ENCODE data around the gene RSPH4A. TPM values are rescaled to one million over a fixed set of nuclear protein-coding genes. Genes with fewer than 3 reads are reported as not detected.
A peak's percentile ranks its signal among the peaks of the same experiment; 100 is the strongest.
"Not testable (repeated sequence)": the region's sequence is repeated elsewhere in the genome, so short reads cannot be mapped to it uniquely, and the experiment has no call there.

Gene RSPH4A
- total RNA-seq, 2 experiments from 2014 or later, result 0.11 TPM; not detected in 1

DNA sequence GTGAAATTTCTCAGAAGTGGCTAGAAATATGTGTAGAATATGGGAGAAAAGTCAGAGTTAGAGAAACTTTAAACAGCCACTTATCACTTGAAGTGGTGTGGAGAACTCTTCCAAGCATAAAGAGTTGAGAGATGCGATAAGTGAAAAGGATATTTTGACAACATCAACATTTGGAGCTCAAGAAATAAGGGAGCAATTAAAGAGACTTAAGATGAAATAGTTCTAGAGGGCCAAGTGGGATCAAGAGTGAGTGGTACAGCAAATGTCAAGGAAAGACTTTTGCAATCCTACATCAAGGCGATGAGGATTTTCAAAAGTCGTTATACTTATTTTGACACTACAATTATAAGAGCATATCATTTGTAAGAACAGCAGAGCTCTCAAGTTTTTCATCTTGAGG, 9.6 kb downstream of the RSPH4A start:
- Mint-ChIP-seq H3K27me3 (no peaks in the 10 kb centered on the region), H3K9me3 (ENCODE audit: low read depth) (no peaks in the 10 kb centered on the region), H3K27ac (no peak overlapping the region), H3K36me3 (ENCODE audit: low read depth) (no peaks in the 10 kb centered on the region), H3K4me3 (no peak overlapping the region), H3K4me1 (no peaks in the 10 kb centered on the region)
- intact Hi-C loops (cut with DNase I, micrococcal nuclease), result no loop called here
- no peak for ATAC-seq
- ChIA-PET POLR2A (no interaction called here), CTCF (interaction anchor here (1.0 kb wide), 1 partner anchor 9 kb away, joined by 5 read pairs; no protein-coding TSS in a partner anchor)
- no peak for DNase-seq

DNA sequence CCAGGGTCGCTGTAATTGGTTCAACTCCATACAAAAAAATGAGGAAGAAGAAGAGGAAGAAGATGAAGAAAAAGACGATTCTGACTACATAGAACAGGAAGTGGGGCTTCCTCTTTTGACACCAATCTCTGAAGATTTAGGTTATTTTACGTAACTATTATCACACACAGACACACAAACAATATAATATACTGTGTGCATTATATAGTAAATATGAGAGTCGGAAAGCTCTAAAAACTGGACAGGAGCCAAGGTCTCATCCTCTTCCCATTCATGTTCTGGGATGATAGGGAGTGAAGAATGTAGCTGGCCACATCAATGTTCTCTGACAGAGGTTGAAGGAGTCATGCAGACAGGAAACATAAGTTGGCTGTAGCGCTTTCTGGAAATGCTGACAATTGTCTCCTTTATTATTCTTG, 13.3 kb downstream of the RSPH4A start:
- no peak for DNase-seq
- ChIA-PET POLR2A (interaction anchor here (0.5 kb wide), 1 partner anchor 39 kb away, joined by 3 read pairs; the partner anchor contains the start of gene ZUP1), CTCF (interaction anchor here (1.0 kb wide), 1 partner anchor 69 kb away, joined by 4 read pairs; no protein-coding TSS in a partner anchor)

DNA sequence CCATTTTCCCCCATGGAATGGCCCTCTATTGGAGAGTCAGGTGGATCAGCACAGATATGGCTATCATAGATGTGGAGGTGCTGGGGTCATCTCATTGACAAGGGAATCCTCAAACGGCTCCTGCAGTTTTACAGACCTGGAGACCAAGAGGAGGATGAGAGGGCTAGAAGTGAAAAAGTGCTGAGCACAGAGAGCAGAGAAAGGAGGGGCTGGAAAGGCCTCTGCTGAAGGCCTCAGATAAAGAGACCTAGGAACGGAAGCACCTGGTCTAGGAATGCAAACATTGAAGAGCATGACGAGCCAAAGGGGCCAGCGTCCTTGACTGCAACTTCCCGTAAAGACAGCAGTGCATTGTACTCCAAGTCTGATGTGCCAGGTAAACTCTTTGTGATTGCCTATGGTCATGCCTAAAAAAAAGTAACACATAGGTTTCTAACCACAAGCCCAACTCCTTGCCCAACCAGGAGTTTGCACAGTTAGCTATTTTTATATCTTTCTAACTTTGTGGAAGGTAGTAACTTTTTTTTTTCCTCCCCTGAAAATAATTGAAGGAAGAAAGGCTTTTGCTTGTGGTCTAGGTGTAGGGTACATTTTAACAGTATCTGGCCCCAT, 15.2 kb downstream of the RSPH4A start:
- intact Hi-C loops (cut with DNase I, micrococcal nuclease), result loop anchor here in 1 of 2 experiments (10.0 kb wide), 1 partner anchor 213 kb away; no protein-coding TSS in a partner anchor
- CTCF ChIA-PET, result no interaction called here
- DNase-seq (no peak), ATAC-seq (no peak)
- H3K36me3 Mint-ChIP-seq (ENCODE audit: low read depth), result peaks cover 17% of the 10 kb centered on the region
- no peak overlapping the region for H3K27ac Mint-ChIP-seq
- no peaks in the 10 kb centered on the region for H3K9me3 Mint-ChIP-seq (ENCODE audit: low read depth)
- H3K27me3 Mint-ChIP-seq, result no peaks in the 10 kb centered on the region
- POLR2A ChIA-PET, result no interaction called here
- no peak overlapping the region for H3K4me3 Mint-ChIP-seq
- H3K4me1 Mint-ChIP-seq, result peaks cover 2% of the 10 kb centered on the region

More for the DNA sequence above, 13.3 kb downstream of the RSPH4A start:
- no peak for ATAC-seq
- H3K36me3 Mint-ChIP-seq (ENCODE audit: low read depth), result peaks cover 10% of the 10 kb centered on the region
- intact Hi-C loops (cut with DNase I, micrococcal nuclease), result no loop called here
- H3K27ac Mint-ChIP-seq, result no peak overlapping the region
- H3K27me3 Mint-ChIP-seq, result no peaks in the 10 kb centered on the region
- H3K9me3 Mint-ChIP-seq (ENCODE audit: low read depth), result no peaks in the 10 kb centered on the region
- H3K4me3 Mint-ChIP-seq, result no peak overlapping the region
- H3K4me1 Mint-ChIP-seq, result no peaks in the 10 kb centered on the region

DNA sequence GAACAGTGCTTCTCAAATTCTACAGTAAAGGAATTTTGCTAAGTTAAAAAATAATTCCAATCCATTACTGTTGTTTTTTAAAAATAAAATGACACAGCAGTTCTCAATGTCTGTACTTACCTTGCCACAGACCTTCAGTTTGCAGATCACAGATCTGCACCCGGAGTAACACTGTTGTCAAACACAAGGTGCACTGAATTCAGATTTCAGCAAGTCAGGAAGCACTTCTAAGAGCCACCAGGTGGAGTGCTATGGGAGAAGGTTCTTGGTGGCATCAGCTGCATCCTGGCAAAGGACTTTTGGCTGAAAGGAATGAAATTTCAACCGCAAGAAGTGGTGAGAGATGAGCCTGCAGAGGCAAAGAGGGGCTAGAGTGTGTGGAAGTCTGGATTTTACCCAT, 17.4 kb downstream of the RSPH4A start:
- H3K4me3 Mint-ChIP-seq, result no peak overlapping the region
- DNase-seq, result no peak
- peaks cover 24% of the 10 kb centered on the region for H3K36me3 Mint-ChIP-seq (ENCODE audit: low read depth)
- H3K27me3 Mint-ChIP-seq, result no peaks in the 10 kb centered on the region
- no peaks in the 10 kb centered on the region for H3K9me3 Mint-ChIP-seq (ENCODE audit: low read depth)
- ChIA-PET CTCF (interaction anchor here (1.1 kb wide), 1 partner anchor 34 kb away, joined by 3 read pairs; no protein-coding TSS in a partner anchor), POLR2A (no interaction called here)
- peak; percentile 47 for ATAC-seq
- no peak overlapping the region for H3K27ac Mint-ChIP-seq
- H3K4me1 Mint-ChIP-seq, result peaks cover 2% of the 10 kb centered on the region
- intact Hi-C loops (cut with DNase I, micrococcal nuclease), result loop anchor here in 1 of 2 experiments (10.0 kb wide), 1 partner anchor 211 kb away; no protein-coding TSS in a partner anchor

DNA sequence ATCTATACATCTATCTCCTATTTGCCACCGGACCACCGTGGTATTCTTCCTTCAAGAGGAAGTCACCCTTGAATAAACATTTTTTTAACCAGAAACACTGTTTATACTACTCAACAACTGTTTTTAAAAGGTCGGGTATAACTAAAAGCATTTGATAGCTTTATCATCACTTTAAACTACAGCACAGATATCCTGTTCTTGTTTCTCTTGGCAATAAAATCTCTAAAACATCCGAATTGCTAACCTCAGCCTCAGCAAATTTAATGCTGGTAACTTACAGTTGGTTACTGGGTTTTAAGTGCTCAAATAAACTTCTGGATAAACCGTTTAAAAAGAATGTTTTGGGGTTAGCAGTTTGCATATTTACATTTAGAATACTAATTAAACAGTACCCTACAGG, 31.9 kb downstream of the RSPH4A start:
- Mint-ChIP-seq H3K4me1 (peaks cover 6% of the 10 kb centered on the region), H3K27ac (no peak overlapping the region), H3K9me3 (ENCODE audit: low read depth) (no peaks in the 10 kb centered on the region), H3K27me3 (no peaks in the 10 kb centered on the region), H3K4me3 (no peak overlapping the region), H3K36me3 (ENCODE audit: low read depth) (peaks cover 33% of the 10 kb centered on the region)
- no peak for ATAC-seq
- ChIA-PET POLR2A (no interaction called here), CTCF (interaction anchor here (1.2 to 3.1 kb wide), 6 partner anchors 13 to 430 kb away, joined by 3 to 16 read pairs (median 4); no protein-coding TSS in a partner anchor)
- intact Hi-C loops (cut with DNase I, micrococcal nuclease), result no loop called here
- DNase-seq, result no peak

DNA sequence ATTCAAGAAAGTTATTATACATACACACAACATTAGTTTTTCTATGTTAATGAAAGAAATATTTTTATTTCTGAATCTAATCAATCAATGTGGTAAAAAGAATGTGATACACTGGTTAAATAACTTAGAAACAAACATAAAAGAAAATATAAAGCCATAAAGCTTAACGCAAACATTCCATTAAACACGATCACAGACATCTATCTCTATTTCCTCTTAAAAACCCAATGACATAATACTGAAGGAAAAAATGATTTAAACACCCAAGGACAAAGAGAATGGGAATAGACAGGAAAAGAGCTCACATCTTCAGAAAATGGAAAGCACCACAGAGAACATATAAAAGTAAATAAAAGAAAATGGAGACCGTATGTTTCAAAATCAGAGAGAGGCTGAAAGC, 32.9 kb downstream of the RSPH4A start:
- intact Hi-C loops (cut with DNase I, micrococcal nuclease), result no loop called here
- H3K27me3 Mint-ChIP-seq, result no peaks in the 10 kb centered on the region
- no peak overlapping the region for H3K4me3 Mint-ChIP-seq
- peaks cover 6% of the 10 kb centered on the region for H3K4me1 Mint-ChIP-seq
- no peak overlapping the region for H3K27ac Mint-ChIP-seq
- H3K36me3 Mint-ChIP-seq (ENCODE audit: low read depth), result peaks cover 24% of the 10 kb centered on the region
- no peaks in the 10 kb centered on the region for H3K9me3 Mint-ChIP-seq (ENCODE audit: low read depth)
- DNase-seq (no peak), ATAC-seq (no peak)
- POLR2A ChIA-PET, result no interaction called here
- CTCF ChIA-PET, result interaction anchor here (0.6 to 1.8 kb wide), 7 partner anchors 14 to 480 kb away, joined by 3 to 6 read pairs (median 3); no protein-coding TSS in a partner anchor

DNA sequence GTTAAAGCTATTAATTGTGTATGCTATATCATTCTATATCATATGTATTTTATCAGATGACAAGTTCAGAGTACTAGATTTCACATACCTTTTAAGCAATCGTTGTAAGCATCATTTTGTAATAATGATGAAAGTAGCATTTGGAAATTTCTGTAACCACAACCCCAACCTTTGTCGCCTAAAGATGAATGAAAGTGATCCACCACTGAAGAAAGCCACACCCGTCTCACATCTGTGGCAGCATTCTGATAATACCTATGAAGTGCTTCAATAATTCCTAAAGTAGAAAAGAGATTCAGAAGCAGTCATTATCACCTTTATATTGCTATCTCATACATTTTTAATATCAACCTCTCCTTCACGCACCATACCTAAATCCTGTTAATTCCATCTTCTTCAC, 35.6 kb downstream of the RSPH4A start:
- no peak overlapping the region for H3K27ac Mint-ChIP-seq
- peaks cover 25% of the 10 kb centered on the region for H3K36me3 Mint-ChIP-seq (ENCODE audit: low read depth)
- no peak for DNase-seq
- H3K4me1 Mint-ChIP-seq, result peaks cover 6% of the 10 kb centered on the region
- H3K9me3 Mint-ChIP-seq (ENCODE audit: low read depth), result no peaks in the 10 kb centered on the region
- no peak overlapping the region for H3K4me3 Mint-ChIP-seq
- POLR2A ChIA-PET, result no interaction called here
- H3K27me3 Mint-ChIP-seq, result no peaks in the 10 kb centered on the region
- intact Hi-C loops (cut with DNase I, micrococcal nuclease), result no loop called here
- CTCF ChIA-PET, result no interaction called here
- ATAC-seq, result no peak

DNA sequence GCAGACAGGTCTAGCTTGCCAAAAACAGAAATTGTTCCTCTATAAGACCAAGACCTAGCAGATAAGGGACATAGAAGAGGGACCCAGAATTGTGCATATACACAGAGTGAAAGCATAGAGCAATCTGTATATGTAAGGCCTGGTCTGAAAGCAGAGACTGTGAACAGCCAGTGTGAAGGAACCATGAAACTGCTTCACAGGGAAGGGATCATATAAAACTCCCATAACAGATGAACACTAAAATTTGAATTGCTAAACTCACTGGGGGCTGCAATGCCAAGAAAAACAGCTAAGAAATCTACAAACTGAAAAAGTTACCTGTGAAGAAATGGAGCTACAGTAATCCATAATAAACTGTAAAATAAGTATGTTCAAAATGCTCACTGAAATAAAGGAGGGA, 45.3 kb downstream of the RSPH4A start:
- intact Hi-C loops (cut with DNase I, micrococcal nuclease), result loop anchor here in 1 of 2 experiments (10.0 kb wide), 1 partner anchor 387 kb away; the partner anchor contains the start of gene TSPYL1
- Mint-ChIP-seq H3K4me1 (peaks cover 41% of the 10 kb centered on the region), H3K27me3 (no peaks in the 10 kb centered on the region), H3K4me3 (no peak overlapping the region), H3K27ac (no peak overlapping the region), H3K36me3 (ENCODE audit: low read depth) (peaks cover 42% of the 10 kb centered on the region), H3K9me3 (ENCODE audit: low read depth) (no peaks in the 10 kb centered on the region)
- DNase-seq (no peak), ATAC-seq (no peak)
- POLR2A ChIA-PET, result no interaction called here
- CTCF ChIA-PET, result interaction anchor here (0.6 to 2.4 kb wide), 3 partner anchors 14 to 419 kb away, joined by 3 to 16 read pairs (median 3); no protein-coding TSS in a partner anchor

DNA sequence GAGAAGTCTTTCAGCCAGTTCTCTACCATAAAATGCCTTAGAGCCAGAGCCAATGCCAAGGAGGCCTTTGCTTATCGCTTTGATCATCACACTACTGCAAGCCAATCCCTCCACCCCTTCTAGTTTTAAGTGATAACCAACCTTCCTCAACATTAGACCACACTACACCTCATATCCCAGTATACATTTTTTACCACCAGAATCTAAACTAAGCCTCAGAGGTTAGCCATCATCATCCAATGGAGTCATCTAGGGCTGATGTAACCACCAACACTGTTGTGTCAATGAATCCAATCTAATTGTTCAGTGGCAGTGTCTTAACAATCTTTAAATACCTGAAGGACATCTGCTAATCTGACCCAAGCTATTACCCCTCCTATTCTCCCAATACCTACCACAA, 45.9 kb downstream of the RSPH4A start:
- ChIA-PET POLR2A (no interaction called here), CTCF (interaction anchor here (2.4 kb wide), 1 partner anchor 15 kb away, joined by 16 read pairs; no protein-coding TSS in a partner anchor)
- peaks cover 40% of the 10 kb centered on the region for H3K36me3 Mint-ChIP-seq (ENCODE audit: low read depth)
- DNase-seq, result no peak
- H3K27me3 Mint-ChIP-seq, result no peaks in the 10 kb centered on the region
- H3K4me1 Mint-ChIP-seq, result peaks cover 46% of the 10 kb centered on the region
- ATAC-seq, result peak; percentile 86
- H3K27ac Mint-ChIP-seq, result peak overlapping the region; percentile 14
- no peak overlapping the region for H3K4me3 Mint-ChIP-seq
- no peaks in the 10 kb centered on the region for H3K9me3 Mint-ChIP-seq (ENCODE audit: low read depth)
- intact Hi-C loops (cut with DNase I, micrococcal nuclease), result loop anchor here in 1 of 2 experiments (10.0 kb wide), 1 partner anchor 387 kb away; the partner anchor contains the start of gene TSPYL1

DNA sequence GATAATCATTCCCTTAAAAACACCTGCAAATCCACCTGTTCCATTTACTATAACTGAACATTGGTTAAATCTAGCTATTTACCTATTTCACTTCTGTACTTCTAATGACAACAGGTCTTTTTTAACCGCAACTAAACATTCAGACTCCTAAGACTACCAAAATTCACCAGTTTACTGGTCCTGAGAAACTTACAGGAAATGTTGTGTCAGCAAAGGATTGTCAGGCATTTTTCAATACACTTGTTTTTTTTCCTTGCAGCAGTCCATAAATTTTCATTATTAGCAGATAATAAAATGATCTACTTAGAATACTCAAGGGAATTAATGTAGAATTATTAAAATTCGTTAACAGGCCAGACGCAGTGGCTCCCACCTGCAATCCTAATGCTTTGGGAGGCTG, 47.0 kb downstream of the RSPH4A start:
- no peak for ATAC-seq
- no peak overlapping the region for H3K4me3 Mint-ChIP-seq
- no peaks in the 10 kb centered on the region for H3K27me3 Mint-ChIP-seq
- H3K36me3 Mint-ChIP-seq (ENCODE audit: low read depth), result peaks cover 38% of the 10 kb centered on the region
- peaks cover 50% of the 10 kb centered on the region for H3K4me1 Mint-ChIP-seq
- no peaks in the 10 kb centered on the region for H3K9me3 Mint-ChIP-seq (ENCODE audit: low read depth)
- H3K27ac Mint-ChIP-seq, result peak overlapping the region; percentile 67
- intact Hi-C loops (cut with DNase I, micrococcal nuclease), result loop anchor here in 1 of 2 experiments (10.0 kb wide), 1 partner anchor 389 kb away; the partner anchor contains the start of gene TSPYL1
- ChIA-PET CTCF (no interaction called here), POLR2A (no interaction called here)
- no peak for DNase-seq

DNA sequence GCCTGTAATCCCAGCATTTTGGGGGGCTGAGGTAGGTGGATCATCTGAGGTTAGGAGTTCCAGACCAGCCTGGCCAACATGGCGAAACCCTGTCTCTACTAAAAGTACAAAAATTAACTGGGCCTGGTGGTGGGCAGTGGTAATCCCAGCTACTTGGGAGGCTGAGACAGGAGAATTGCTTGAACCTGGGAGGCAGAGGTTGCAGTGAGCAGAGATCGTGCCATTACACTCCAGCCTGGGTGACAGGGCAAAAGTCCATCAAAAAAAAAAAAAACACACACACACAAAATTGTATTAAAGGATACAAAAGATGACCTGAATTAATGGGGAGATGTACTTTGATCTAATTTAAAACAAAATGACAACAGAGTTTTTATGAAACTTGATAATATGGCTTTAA, 47.9 kb downstream of the RSPH4A start:
- Mint-ChIP-seq H3K4me1 (peaks cover 50% of the 10 kb centered on the region), H3K27ac (peak overlapping the region; percentile 6), H3K36me3 (ENCODE audit: low read depth) (peaks cover 37% of the 10 kb centered on the region)
- CTCF ChIA-PET; H3K9me3 Mint-ChIP-seq (ENCODE audit: low read depth); ATAC-seq; DNase-seq; POLR2A ChIA-PET; H3K27me3 Mint-ChIP-seq; H3K4me3 Mint-ChIP-seq: not testable (repeated sequence)
- intact Hi-C loops (cut with DNase I, micrococcal nuclease), result loop anchor here (1.0 to 10.0 kb wide), 2 partner anchors 87 to 389 kb away; partner anchors contain the start of gene TSPYL1 (in 1 of the 2)
